ENCODE results near the gene MGAT4C. TPM values are rescaled to one million over a fixed set of nuclear protein-coding genes. Genes with fewer than 3 reads are reported as not detected.

MGAT4C gene
- total RNA-seq, 1 donor from 2014 or later: not detected

- Mint-ChIP-seq H3K36me3 (no peaks in the 10 kb centered on the region), H3K9me3 (no peaks in the 10 kb centered on the region), H3K27me3 (ENCODE audit: insufficient read depth, low read depth) (peaks cover 2% of the 10 kb centered on the region), H3K27ac (no peak overlapping the region), H3K4me3 (no peak overlapping the region), H3K4me1 (peaks cover 4% of the 10 kb centered on the region)
- no peak for DNase-seq (ENCODE audit: low spot score)
- peaks cover 8% of the 10 kb centered on the region for H3K4me1 ChIP-seq
- H2AFZ ChIP-seq (replicated peaks): no peak overlapping the region
- no peak overlapping the region for H3K9ac ChIP-seq
- H3K36me3 ChIP-seq: no peaks in the 10 kb centered on the region
- H3K27ac ChIP-seq: no peak overlapping the region
- H3K79me2 ChIP-seq (ENCODE audit: low read depth): no peaks in the 10 kb centered on the region
- TF ChIP-seq EZH2phosphoT487 (IDR thresholded peaks at IDR 0.05) (no peak), EZH2 (IDR thresholded peaks at IDR 0.05) (no peak), CTCF (IDR thresholded peaks at IDR 0.05) (peak; percentile 60)
- H3K4me3 ChIP-seq: no peak overlapping the region
- no peaks in the 10 kb centered on the region for H3K9me3 ChIP-seq (ENCODE audit: low read depth)
- H3F3A ChIP-seq (ENCODE audit: low read depth): no peaks in the 10 kb centered on the region
- H4K20me1 ChIP-seq (ENCODE audit: low read depth): no peaks in the 10 kb centered on the region
- no peak overlapping the region for H3K4me2 ChIP-seq
- no peaks in the 10 kb centered on the region for H3K27me3 ChIP-seq
Observed at GRCh38 chr12:85951823-85952222, 304.4 kb downstream of the MGAT4C start.

- DNase-seq (ENCODE audit: low spot score): peak; percentile 4
- Mint-ChIP-seq H3K36me3 (no peaks in the 10 kb centered on the region), H3K4me3 (no peak overlapping the region), H3K27me3 (ENCODE audit: insufficient read depth, low read depth) (no peaks in the 10 kb centered on the region), H3K4me1 (peaks cover 4% of the 10 kb centered on the region), H3K27ac (no peak overlapping the region), H3K9me3 (no peaks in the 10 kb centered on the region)
- H3K4me1 ChIP-seq: peaks cover 8% of the 10 kb centered on the region
- no peaks in the 10 kb centered on the region for H3K36me3 ChIP-seq
- H3K4me2 ChIP-seq: no peak overlapping the region
- no peaks in the 10 kb centered on the region for H3F3A ChIP-seq (ENCODE audit: low read depth)
- H3K9me3 ChIP-seq (ENCODE audit: low read depth): no peaks in the 10 kb centered on the region
- H3K27ac ChIP-seq: no peak overlapping the region
- no peaks in the 10 kb centered on the region for H4K20me1 ChIP-seq (ENCODE audit: low read depth)
- TF ChIP-seq EZH2 (IDR thresholded peaks at IDR 0.05): no peak
- no peak for TF ChIP-seq EZH2phosphoT487 (IDR thresholded peaks at IDR 0.05)
- no peak for TF ChIP-seq CTCF (IDR thresholded peaks at IDR 0.05)
- H3K27me3 ChIP-seq: no peaks in the 10 kb centered on the region
- H3K79me2 ChIP-seq (ENCODE audit: low read depth): no peaks in the 10 kb centered on the region
- H3K4me3 ChIP-seq: no peak overlapping the region
- H2AFZ ChIP-seq (replicated peaks): peak overlapping the region; percentile 83
- H3K9ac ChIP-seq: no peak overlapping the region
Observed at GRCh38 chr12:85949253-85949652, 306.9 kb downstream of the MGAT4C start.

- H3K4me3 Mint-ChIP-seq: no peak overlapping the region
- no peak overlapping the region for H3K27ac Mint-ChIP-seq
Observed at GRCh38 chr12:85948340-85948739, 307.9 kb downstream of the MGAT4C start.

More at GRCh38 chr12:85948340-85948739, 307.9 kb downstream of the MGAT4C start:
- Histone ChIP-seq H3K4me1 (peaks cover 8% of the 10 kb centered on the region), H3K9ac (no peak overlapping the region), H3K9me3 (ENCODE audit: low read depth) (no peaks in the 10 kb centered on the region), H3F3A (ENCODE audit: low read depth) (no peaks in the 10 kb centered on the region), H3K4me2 (no peak overlapping the region), H3K27ac (no peak overlapping the region), H2AFZ (replicated peaks) (no peak overlapping the region), H3K79me2 (ENCODE audit: low read depth) (no peaks in the 10 kb centered on the region), H3K4me3 (no peak overlapping the region), H3K36me3 (no peaks in the 10 kb centered on the region), H4K20me1 (ENCODE audit: low read depth) (no peaks in the 10 kb centered on the region), H3K27me3 (no peaks in the 10 kb centered on the region)
- Mint-ChIP-seq H3K9me3 (no peaks in the 10 kb centered on the region), H3K4me1 (peaks cover 4% of the 10 kb centered on the region), H3K36me3 (no peaks in the 10 kb centered on the region), H3K27me3 (ENCODE audit: insufficient read depth, low read depth) (no peaks in the 10 kb centered on the region)
- TF ChIP-seq EZH2 (IDR thresholded peaks at IDR 0.05) (no peak), EZH2phosphoT487 (IDR thresholded peaks at IDR 0.05) (no peak), CTCF (IDR thresholded peaks at IDR 0.05) (no peak)
- DNase-seq (ENCODE audit: low spot score): no peak
